ENCODE measurements around the gene IQCH.

- TF ChIP-seq POLR2AphosphoS5 (IDR thresholded peaks at IDR 0.05; ENCODE audit: low read depth, low read length) (no peak), SIN3A (IDR thresholded peaks at IDR 0.05; ENCODE audit: borderline replicate concordance, insufficient read depth, low read length) (no peak)
Observed at GRCh38 chr15:67327312-67327711, 72.7 kb downstream of the IQCH start.

Measured in PFSK-1 (cell line).